ENCODE data around the gene KRT7.
"Not testable (repeated sequence)": the region's sequence is repeated elsewhere in the genome, so short reads cannot be mapped to it uniquely, and the experiment has no call there.

KRT7 gene

GRCh38 chr12:52243856-52244614 lies 11.0 kb downstream of the KRT7 start:
- DNase-seq (ENCODE audit: low spot score) = no peak

DNA sequence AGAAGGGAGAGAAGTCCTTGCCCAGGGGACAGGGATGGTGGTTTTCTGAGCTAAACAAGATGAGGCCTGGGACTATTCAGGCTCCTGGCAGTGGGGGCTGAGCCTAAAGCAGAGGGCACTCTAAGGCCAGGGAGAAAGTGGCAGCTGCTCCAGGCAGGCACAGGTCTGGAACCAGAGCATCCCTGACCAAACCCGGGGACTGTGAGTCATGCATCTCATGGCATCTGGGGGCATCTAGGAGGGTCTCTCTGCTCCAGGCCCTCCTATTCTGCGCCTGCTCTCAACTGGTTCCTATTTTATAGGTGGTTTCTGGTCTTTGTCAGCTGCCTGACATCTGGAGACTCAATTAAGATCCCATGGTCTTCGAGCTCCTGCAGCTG lies 11.6 kb downstream of the KRT7 start:
- DNase-seq (ENCODE audit: low spot score) = no peak

DNA sequence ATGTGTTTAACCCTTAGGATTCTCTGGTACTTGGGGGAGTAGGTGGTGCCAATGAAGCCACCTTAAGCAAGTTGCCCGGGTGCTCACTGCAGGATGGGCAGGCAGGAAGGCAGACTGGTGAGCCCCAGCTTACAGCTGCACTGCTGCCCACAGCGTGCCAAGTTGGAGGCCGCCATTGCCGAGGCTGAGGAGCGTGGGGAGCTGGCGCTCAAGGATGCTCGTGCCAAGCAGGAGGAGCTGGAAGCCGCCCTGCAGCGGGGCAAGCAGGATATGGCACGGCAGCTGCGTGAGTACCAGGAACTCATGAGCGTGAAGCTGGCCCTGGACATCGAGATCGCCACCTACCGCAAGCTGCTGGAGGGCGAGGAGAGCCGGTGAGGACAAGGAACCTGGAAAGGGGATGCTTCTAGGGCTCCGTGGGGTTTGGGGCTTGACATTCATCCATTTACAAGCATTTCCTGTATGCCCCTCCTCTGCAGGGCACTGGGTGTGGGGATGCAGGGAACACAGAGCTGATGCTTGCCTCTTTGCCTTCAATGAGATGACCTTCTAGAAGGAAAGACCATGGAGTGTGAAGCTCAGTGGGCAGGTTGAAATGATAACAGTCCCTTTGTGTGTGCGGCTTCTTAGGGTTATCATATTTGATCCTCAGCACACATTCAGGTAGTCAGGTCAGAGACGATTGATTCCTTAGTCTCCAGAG lies 12.4 kb downstream of the KRT7 start:
- no peak for DNase-seq (ENCODE audit: low spot score)

DNA sequence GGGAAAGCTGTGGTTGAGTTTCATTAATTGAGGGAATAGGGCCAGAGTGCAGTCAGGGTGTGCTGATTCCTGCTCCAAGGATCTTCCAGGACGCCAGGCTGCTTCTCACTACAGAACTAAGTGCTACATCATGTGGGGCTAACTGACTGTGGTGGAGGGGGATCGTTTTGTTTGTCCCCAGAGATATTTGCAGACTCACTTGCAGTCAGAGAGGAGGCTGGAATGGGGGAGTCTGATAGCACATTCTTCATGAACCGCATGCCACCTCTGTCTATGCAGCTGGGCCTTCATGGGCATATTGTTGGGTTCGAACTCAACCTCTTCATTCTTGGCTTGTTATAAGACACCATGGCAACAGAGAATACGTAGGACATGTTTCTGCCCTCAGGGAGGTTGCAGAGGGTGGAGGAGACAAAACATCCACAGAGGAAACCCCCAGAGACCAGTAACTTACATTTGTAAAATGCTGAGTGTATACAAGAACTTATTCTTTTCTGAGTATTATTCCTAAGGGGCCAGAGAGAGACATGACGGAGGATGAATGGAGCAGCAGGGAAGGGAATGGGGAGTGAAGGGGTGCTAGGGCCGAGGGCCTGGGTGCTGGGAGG lies 13.0 kb downstream of the KRT7 start:
- no peak for DNase-seq (ENCODE audit: low spot score)

- no peak for DNase-seq (ENCODE audit: low spot score)
Observed at GRCh38 chr12:52246720-52247621, 13.9 kb downstream of the KRT7 start.

- DNase-seq (ENCODE audit: low spot score) = no peak
Observed at GRCh38 chr12:52247622-52248540, 14.8 kb downstream of the KRT7 start.

GRCh38 chr12:52248541-52249461 lies 15.8 kb downstream of the KRT7 start:
- no peak for DNase-seq (ENCODE audit: low spot score)

- DNase-seq (ENCODE audit: low spot score) = no peak
Observed at GRCh38 chr12:52249511-52250047, 16.5 kb downstream of the KRT7 start.

GRCh38 chr12:52250048-52250990 lies 17.3 kb downstream of the KRT7 start:
- DNase-seq (ENCODE audit: low spot score) = peak; percentile 80

GRCh38 chr12:52251367-52252051 lies 18.5 kb downstream of the KRT7 start:
- no peak for DNase-seq (ENCODE audit: low spot score)

- not testable (repeated sequence) for DNase-seq (ENCODE audit: low spot score)
Observed at GRCh38 chr12:52252175-52252615, 19.2 kb downstream of the KRT7 start.

DNA sequence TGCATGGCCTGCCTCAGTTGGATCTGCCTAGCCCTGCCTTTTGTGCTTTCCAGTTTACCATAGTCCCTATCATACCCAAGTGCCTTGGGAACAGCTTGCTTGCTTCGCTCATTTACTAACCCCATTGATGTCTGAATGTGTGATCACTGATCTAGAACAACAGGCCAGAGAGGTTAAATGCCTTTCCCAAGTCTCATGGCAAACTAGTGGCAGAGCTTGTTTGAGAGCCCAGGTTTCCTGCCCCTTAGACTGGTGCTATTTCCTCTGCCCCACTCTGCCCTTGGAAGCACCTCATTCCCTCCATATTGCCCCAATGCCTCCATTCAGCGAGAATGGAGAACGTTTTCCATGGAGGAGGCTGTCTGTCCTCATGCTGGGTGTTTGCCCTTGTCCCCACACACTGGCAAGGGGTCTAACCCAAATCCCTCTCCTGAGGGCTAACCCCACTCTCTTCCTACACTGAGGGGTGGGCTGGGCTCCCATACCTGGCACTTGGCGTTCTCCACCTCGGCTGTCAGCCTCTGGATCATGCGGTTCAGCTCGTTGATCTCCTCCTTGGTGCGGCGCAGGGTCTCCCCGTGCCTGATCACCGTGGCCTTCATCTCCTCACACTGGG lies 19.8 kb downstream of the KRT7 start:
- no peak for DNase-seq (ENCODE audit: low spot score)

GRCh38 chr12:52253391-52254179 lies 20.5 kb downstream of the KRT7 start:
- DNase-seq (ENCODE audit: low spot score) = no peak

- DNase-seq (ENCODE audit: low spot score) = no peak
Observed at GRCh38 chr12:52254180-52254964, 21.3 kb downstream of the KRT7 start.

DNA sequence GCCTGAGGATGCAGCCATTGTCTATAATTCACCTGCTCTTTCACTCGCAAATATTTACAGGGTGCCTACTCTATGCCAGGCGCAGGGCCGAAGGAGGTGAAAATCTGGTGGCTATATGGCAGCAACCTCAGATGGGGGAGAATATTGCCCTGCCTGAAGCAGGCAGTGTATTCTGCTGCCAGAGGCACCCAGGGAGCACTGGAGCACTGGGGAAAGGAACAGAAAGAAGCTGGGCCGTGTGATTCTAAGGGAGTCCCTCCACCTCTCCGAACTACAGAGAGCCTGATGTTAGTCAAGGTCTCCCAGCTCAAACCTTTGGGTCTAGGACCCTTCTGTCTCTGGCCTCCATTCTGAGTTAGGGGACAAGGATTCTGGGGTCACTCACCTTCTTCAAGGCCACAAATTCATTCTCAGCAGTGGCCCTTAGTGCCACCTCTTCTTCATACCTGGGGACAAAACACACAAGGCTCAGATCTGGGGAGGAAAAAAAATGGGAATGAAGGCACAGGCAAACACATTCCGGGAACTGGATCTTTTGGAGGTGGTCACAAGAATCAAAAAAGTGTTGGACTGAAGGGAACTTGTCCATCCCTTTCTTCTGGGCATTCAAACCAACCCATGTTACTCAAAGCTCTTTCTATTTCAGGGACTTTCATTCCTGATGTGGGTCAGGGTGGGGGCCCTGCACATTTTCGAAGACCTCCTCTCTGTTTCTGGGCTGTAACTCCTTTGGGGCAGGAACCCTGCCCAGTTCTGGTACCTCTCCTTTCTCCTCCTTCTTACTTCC lies 22.1 kb downstream of the KRT7 start:
- DNase-seq (ENCODE audit: low spot score) = no peak

All from ecto neural progenitor cell (in vitro differentiated cells).